Nephron progenitor cell (in vitro differentiated cells): ENCODE results near the gene SEH1L.
A peak's percentile ranks its signal among the peaks of the same experiment; 100 is the strongest.
"Not testable (repeated sequence)": the region's sequence is repeated elsewhere in the genome, so short reads cannot be mapped to it uniquely, and the experiment has no call there.

Experiments used
- DNase-seq: peaks from one replicate; pipeline ENCODE4 v3.0.0; 2021
- H3K27ac Mint-ChIP-seq: 2 replicates; pipeline ENCODE4 v1.8.0; 2021; ENCODE audit warnings: mild to moderate bottlenecking, moderate library complexity, mixed read lengths
- H3K27me3 Mint-ChIP-seq: 2 replicates; pipeline ENCODE4 v1.8.0; 2021; ENCODE audit warnings: mild to moderate bottlenecking, low read depth, mixed read lengths; ENCODE audit not compliant: poor library complexity
- H3K36me3 Mint-ChIP-seq: 2 replicates; pipeline ENCODE4 v1.8.0; 2021; ENCODE audit warnings: low read depth, mixed read lengths
- H3K4me1 Mint-ChIP-seq: 2 replicates; pipeline ENCODE4 v1.8.0; 2021; ENCODE audit warnings: mixed read lengths
- H3K4me3 Mint-ChIP-seq: 2 replicates; pipeline ENCODE4 v1.8.0; 2021; ENCODE audit warnings: mild to moderate bottlenecking, moderate library complexity, mixed read lengths
- H3K9me3 Mint-ChIP-seq: 2 replicates; pipeline ENCODE4 v1.8.0; 2021; ENCODE audit warnings: mild to moderate bottlenecking, moderate library complexity, mixed read lengths
- CTCF ChIP-seq: fragments of 200-600 bp; sonication (generic); IDR thresholded peaks from 2 replicates; pipeline ENCODE4 v1.5.0; 2021; ENCODE audit warnings: antibody characterized with exemption

Gene SEH1L

GRCh38 chr18:12947285-12948049 is at the start of gene SEH1L:
Gene SEH1L, plus strand, starts transcription at chr18:12948011. Its CDS starts 111 bp downstream, at chr18:12948122.
- Mint-ChIP-seq H3K36me3 (peaks cover 39% of the 10 kb centered on the region), H3K27ac (peak within 1 kb of the TSS; percentile 99), H3K9me3 (peaks cover 28% of the 10 kb centered on the region), H3K27me3 (no peaks in the 10 kb centered on the region), H3K4me1 (peaks cover 28% of the 10 kb centered on the region), H3K4me3 (peak within 1 kb of the TSS; percentile 94)
- TF ChIP-seq CTCF: no peak
- peak; percentile 99 for DNase-seq

- H3K4me3 Mint-ChIP-seq, H3K4me1 Mint-ChIP-seq, H3K27ac Mint-ChIP-seq, H3K36me3 Mint-ChIP-seq, DNase-seq, H3K27me3 Mint-ChIP-seq, H3K9me3 Mint-ChIP-seq: not testable (repeated sequence)
These were observed 46.6 kb upstream of the SEH1L start for GRCh38 chr18:12901208-12901607.

GRCh38 chr18:12904012-12904516 is 43.7 kb upstream of the SEH1L start:
- Mint-ChIP-seq H3K4me3 (no peak overlapping the region), H3K4me1 (peaks cover 16% of the 10 kb centered on the region), H3K27ac (peak overlapping the region; percentile 83), H3K9me3 (no peaks in the 10 kb centered on the region), H3K27me3 (peaks cover 6% of the 10 kb centered on the region), H3K36me3 (no peaks in the 10 kb centered on the region)
- no peak for TF ChIP-seq CTCF
- DNase-seq: no peak

GRCh38 chr18:12906119-12906518 is 41.7 kb upstream of the SEH1L start:
- no peak overlapping the region for H3K27ac Mint-ChIP-seq
- TF ChIP-seq CTCF: no peak
- H3K4me3 Mint-ChIP-seq: no peak overlapping the region
- no peaks in the 10 kb centered on the region for H3K36me3 Mint-ChIP-seq
- peaks cover 6% of the 10 kb centered on the region for H3K27me3 Mint-ChIP-seq
- DNase-seq: no peak
- peaks cover 16% of the 10 kb centered on the region for H3K4me1 Mint-ChIP-seq
- peaks cover 3% of the 10 kb centered on the region for H3K9me3 Mint-ChIP-seq

GRCh38 chr18:12906773-12907172 is 41.0 kb upstream of the SEH1L start:
- no peaks in the 10 kb centered on the region for H3K36me3 Mint-ChIP-seq
- no peak overlapping the region for H3K27ac Mint-ChIP-seq

More at GRCh38 chr18:12906773-12907172, 41.0 kb upstream of the SEH1L start:
- no peak for TF ChIP-seq CTCF
- H3K4me3 Mint-ChIP-seq: no peak overlapping the region
- H3K4me1 Mint-ChIP-seq: peaks cover 16% of the 10 kb centered on the region
- peaks cover 3% of the 10 kb centered on the region for H3K9me3 Mint-ChIP-seq
- no peak for DNase-seq
- H3K27me3 Mint-ChIP-seq: peaks cover 6% of the 10 kb centered on the region
